Upper lobe of right lung (tissue), 1 donor: Measurements from ENCODE around the gene SDC4. TPM values are rescaled to one million over a fixed set of nuclear protein-coding genes. Genes with fewer than 3 reads are reported as not detected.

ENCODE experiments used
- ATAC-seq: fragments of 200-7000 bp; cut with Tn5 transposase; one replicate; pipeline ENCODE4 v1.9.1; 2020; ENCODE audit warnings: mild to moderate bottlenecking, moderate library complexity
- DNase-seq: peaks from one replicate; pipeline ENCODE4 v3.0.0-alpha.2; 2020
- H3K27ac ChIP-seq: fragments of 200-600 bp; one replicate; pipeline ENCODE4 v1.8.0; 2022
- H3K27me3 ChIP-seq: fragments of 200-600 bp; one replicate; pipeline ENCODE4 v1.8.0; 2022; ENCODE audit warnings: mild to moderate bottlenecking
- H3K36me3 ChIP-seq: fragments of 200-600 bp; one replicate; pipeline ENCODE4 v1.8.0; 2022
- H3K4me1 ChIP-seq: fragments of 200-600 bp; one replicate; pipeline ENCODE4 v1.8.0; 2022
- H3K4me3 ChIP-seq: fragments of 200-600 bp; one replicate; pipeline ENCODE4 v1.8.0; 2022; ENCODE audit warnings: mild to moderate bottlenecking
- H3K9me3 ChIP-seq: fragments of 200-600 bp; one replicate; pipeline ENCODE4 v1.8.0; 2022
- intact Hi-C: fragments of 100-400 bp; cut with DNase I; formaldehyde crosslinking; loops from one replicate; pipeline ENCODE4 v1.11.0; 2022
- total RNA-seq: library from RNA; stranded (reverse); fragmentation: NEBNext Ultra II Directional; extraction: Animal tissue kit (Norgen Biotek cat#: 25700); gene quantifications from one replicate; pipeline ENCODE4 v1.2.1, GENCODE V29; 2021
- TF ChIP-seq, protein P1 (sequence below): fragments of 200-600 bp; IDR thresholded peaks from one replicate; pipeline ENCODE4 v1.8.0; 2022; ENCODE audit warnings: antibody characterized with exemption
- donor health status: DM: no; HTN: yes; CAD: no; lungs with severe emphysema.

Gene SDC4
- total RNA-seq, 1 donor from 2014 or later, result 345 TPM

GRCh38 chr20:45323731-45324130, 24.5 kb downstream of the SDC4 start:
- Histone ChIP-seq H3K27me3 (no peaks in the 10 kb centered on the region), H3K9me3 (no peaks in the 10 kb centered on the region), H3K4me1 (no peaks in the 10 kb centered on the region), H3K36me3 (peaks cover 37% of the 10 kb centered on the region), H3K4me3 (no peak overlapping the region), H3K27ac (no peak overlapping the region)
- ATAC-seq, result peak; percentile 7
- TF ChIP-seq, protein P1, sequence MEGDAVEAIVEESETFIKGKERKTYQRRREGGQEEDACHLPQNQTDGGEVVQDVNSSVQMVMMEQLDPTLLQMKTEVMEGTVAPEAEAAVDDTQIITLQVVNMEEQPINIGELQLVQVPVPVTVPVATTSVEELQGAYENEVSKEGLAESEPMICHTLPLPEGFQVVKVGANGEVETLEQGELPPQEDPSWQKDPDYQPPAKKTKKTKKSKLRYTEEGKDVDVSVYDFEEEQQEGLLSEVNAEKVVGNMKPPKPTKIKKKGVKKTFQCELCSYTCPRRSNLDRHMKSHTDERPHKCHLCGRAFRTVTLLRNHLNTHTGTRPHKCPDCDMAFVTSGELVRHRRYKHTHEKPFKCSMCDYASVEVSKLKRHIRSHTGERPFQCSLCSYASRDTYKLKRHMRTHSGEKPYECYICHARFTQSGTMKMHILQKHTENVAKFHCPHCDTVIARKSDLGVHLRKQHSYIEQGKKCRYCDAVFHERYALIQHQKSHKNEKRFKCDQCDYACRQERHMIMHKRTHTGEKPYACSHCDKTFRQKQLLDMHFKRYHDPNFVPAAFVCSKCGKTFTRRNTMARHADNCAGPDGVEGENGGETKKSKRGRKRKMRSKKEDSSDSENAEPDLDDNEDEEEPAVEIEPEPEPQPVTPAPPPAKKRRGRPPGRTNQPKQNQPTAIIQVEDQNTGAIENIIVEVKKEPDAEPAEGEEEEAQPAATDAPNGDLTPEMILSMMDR, result no peak
- no peak for DNase-seq
- intact Hi-C loops, result loop anchor here (5.0 kb wide), 1 partner anchor 114 kb away; no protein-coding TSS in a partner anchor

DNA sequence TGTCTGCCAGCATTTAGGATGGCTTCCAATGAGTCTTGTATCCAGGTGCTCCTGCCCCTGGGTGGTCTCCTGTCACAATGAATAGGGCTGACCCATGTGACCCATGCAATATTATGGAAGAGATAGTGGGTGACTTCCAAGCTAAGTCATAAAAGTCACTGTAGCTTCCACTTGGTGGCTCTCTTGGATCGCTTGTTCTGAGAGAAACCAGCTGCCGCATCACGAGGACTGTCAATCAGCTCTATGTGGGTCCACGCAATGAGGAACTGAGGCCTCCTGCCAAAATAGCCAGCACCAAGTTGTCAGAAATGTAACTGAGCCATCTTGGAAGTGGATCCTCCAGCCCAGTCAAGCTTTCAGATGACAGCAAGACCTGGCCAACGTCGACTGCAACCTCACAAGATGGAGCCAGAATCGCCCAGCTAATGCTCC, 25.3 kb downstream of the SDC4 start:
- DNase-seq (peak; percentile 73), ATAC-seq (peak; percentile 83)
- no peak overlapping the region for H3K4me3 ChIP-seq
- H3K36me3 ChIP-seq, result peaks cover 30% of the 10 kb centered on the region
- no peaks in the 10 kb centered on the region for H3K9me3 ChIP-seq
- TF ChIP-seq, protein P1, result peak; percentile 32
- no peaks in the 10 kb centered on the region for H3K27me3 ChIP-seq
- intact Hi-C loops, result loop anchor here (5.0 kb wide), 1 partner anchor 114 kb away; no protein-coding TSS in a partner anchor
- H3K27ac ChIP-seq, result no peak overlapping the region
- H3K4me1 ChIP-seq, result no peaks in the 10 kb centered on the region

- no peak overlapping the region for H3K4me3 ChIP-seq
- H3K27ac ChIP-seq, result no peak overlapping the region
- H3K36me3 ChIP-seq, result peaks cover 11% of the 10 kb centered on the region
- ATAC-seq, result peak; percentile 31
- TF ChIP-seq, protein P1, result no peak
- peaks cover 14% of the 10 kb centered on the region for H3K27me3 ChIP-seq
- DNase-seq, result peak; percentile 36
- intact Hi-C loops, result loop anchor here (5.0 kb wide), 1 partner anchor 116 kb away; no protein-coding TSS in a partner anchor
- H3K9me3 ChIP-seq, result no peaks in the 10 kb centered on the region
- H3K4me1 ChIP-seq, result no peaks in the 10 kb centered on the region
Observed at GRCh38 chr20:45320948-45321595, 27.2 kb downstream of the SDC4 start.

DNA sequence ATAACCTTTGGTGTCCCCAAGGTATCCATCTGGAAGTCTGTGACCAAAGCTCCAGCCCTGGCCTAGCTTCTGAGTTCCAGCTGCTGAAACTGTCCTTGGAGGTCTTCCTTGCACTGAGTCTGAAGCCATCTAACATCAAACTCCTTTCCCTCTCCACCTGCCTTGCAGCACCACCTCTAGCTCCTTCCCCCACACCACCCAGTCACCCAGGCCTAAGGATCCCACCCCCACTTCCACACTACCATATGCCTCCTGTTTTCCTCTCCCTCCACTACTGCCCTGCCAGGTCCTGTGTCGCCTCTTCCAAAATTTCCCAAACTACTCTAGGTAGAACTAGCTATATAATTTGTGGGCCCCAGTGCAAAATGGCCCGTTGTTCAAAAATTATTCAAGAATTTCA, 29.3 kb downstream of the SDC4 start:
- no peaks in the 10 kb centered on the region for H3K36me3 ChIP-seq
- DNase-seq (peak; percentile 2), ATAC-seq (no peak)
- no peak overlapping the region for H3K4me3 ChIP-seq
- H3K27me3 ChIP-seq, result peaks cover 28% of the 10 kb centered on the region
- H3K9me3 ChIP-seq, result no peaks in the 10 kb centered on the region
- intact Hi-C loops, result no loop called here
- H3K4me1 ChIP-seq, result no peaks in the 10 kb centered on the region
- TF ChIP-seq, protein P1, result no peak
- H3K27ac ChIP-seq, result no peak overlapping the region

- Histone ChIP-seq H3K4me3 (no peak overlapping the region), H3K27me3 (peaks cover 33% of the 10 kb centered on the region), H3K4me1 (no peaks in the 10 kb centered on the region), H3K36me3 (no peaks in the 10 kb centered on the region), H3K27ac (no peak overlapping the region), H3K9me3 (no peaks in the 10 kb centered on the region)
- TF ChIP-seq, protein P1, result no peak
- ATAC-seq (no peak), DNase-seq (no peak)
- intact Hi-C loops, result no loop called here
Observed at GRCh38 chr20:45318386-45318939, 29.8 kb downstream of the SDC4 start.
